KOPT-K1 (cell line): ENCODE results near the gene ZFYVE28.
A peak's percentile ranks its signal among the peaks of the same experiment; 100 is the strongest.
"Not testable (repeated sequence)": the region's sequence is repeated elsewhere in the genome, so short reads cannot be mapped to it uniquely, and the experiment has no call there.

Experiments
- H3K27ac ChIP-seq: fragments of 200-600 bp; sonication (generic); 2 replicates; pipeline ENCODE4 v1.5.1; 2016; ENCODE audit warnings: antibody characterized with exemption, mild to moderate bottlenecking, low read depth, low read length; ENCODE audit not compliant: poor library complexity, severe bottlenecking
- H3K36me3 ChIP-seq: fragments of 200-600 bp; sonication (generic); 2 replicates; pipeline ENCODE4 v1.5.1; 2017; ENCODE audit warnings: antibody characterized with exemption, mild to moderate bottlenecking, low read length, moderate library complexity; ENCODE audit not compliant: insufficient read depth
- H3K9me3 ChIP-seq: fragments of 200-600 bp; sonication (generic); 2 replicates; pipeline ENCODE4 v1.5.1; 2017; ENCODE audit warnings: antibody characterized with exemption, low read length, mild to moderate bottlenecking; ENCODE audit not compliant: insufficient read depth, poor library complexity, severe bottlenecking

Gene ZFYVE28

GRCh38 chr4:2241410-2242353 lies 176.8 kb downstream of the ZFYVE28 start, which contains the start of the genes HAUS3 and POLN:
Gene HAUS3, minus strand, starts transcription at chr4:2242121. Its CDS starts 1,175 bp downstream, at chr4:2240946.
Gene POLN, minus strand, starts transcription at chr4:2242121. Its CDS starts 12,890 bp downstream, at chr4:2229231.
- Histone ChIP-seq H3K9me3 (no peaks in the 10 kb centered on the region), H3K27ac (peak within 1 kb of the TSS; percentile 74), H3K36me3 (peaks cover 37% of the 10 kb centered on the region)

- Histone ChIP-seq H3K9me3 (no peaks in the 10 kb centered on the region), H3K36me3 (peaks cover 43% of the 10 kb centered on the region), H3K27ac (peak overlapping the region; percentile 74)
These were observed 177.4 kb downstream of the ZFYVE28 start for GRCh38 chr4:2241003-2241402.

GRCh38 chr4:2236944-2237666 lies 181.3 kb downstream of the ZFYVE28 start:
- Histone ChIP-seq H3K36me3 (peaks cover 82% of the 10 kb centered on the region), H3K27ac (no peak overlapping the region), H3K9me3 (no peaks in the 10 kb centered on the region)

GRCh38 chr4:2231082-2231481 lies 187.4 kb downstream of the ZFYVE28 start:
- Histone ChIP-seq H3K36me3 (peaks cover 93% of the 10 kb centered on the region), H3K27ac (no peak overlapping the region), H3K9me3 (no peaks in the 10 kb centered on the region)

- Histone ChIP-seq H3K36me3 (peaks cover 74% of the 10 kb centered on the region), H3K27ac (no peak overlapping the region), H3K9me3 (no peaks in the 10 kb centered on the region)
These were observed 192.2 kb downstream of the ZFYVE28 start for GRCh38 chr4:2226261-2226660.

GRCh38 chr4:2222838-2223237 lies 195.6 kb downstream of the ZFYVE28 start:
- Histone ChIP-seq H3K36me3 (peaks cover 45% of the 10 kb centered on the region), H3K27ac (no peak overlapping the region), H3K9me3 (no peaks in the 10 kb centered on the region)

- H3K27ac ChIP-seq, H3K9me3 ChIP-seq: not testable (repeated sequence)
- peaks cover 31% of the 10 kb centered on the region for H3K36me3 ChIP-seq
These were observed 197.1 kb downstream of the ZFYVE28 start for GRCh38 chr4:2221378-2221777.

GRCh38 chr4:2220016-2220630 lies 198.3 kb downstream of the ZFYVE28 start:
- no peak overlapping the region for H3K27ac ChIP-seq
- no peaks in the 10 kb centered on the region for H3K9me3 ChIP-seq
- peaks cover 25% of the 10 kb centered on the region for H3K36me3 ChIP-seq
